H54 (cell line): ENCODE measurements around the gene ANKS1A.
"Not testable (repeated sequence)": the region's sequence is repeated elsewhere in the genome, so short reads cannot be mapped to it uniquely, and the experiment has no call there.

Experiments
- DNase-seq: peaks from one replicate; pipeline ENCODE4 v3.0.0; 2011; ENCODE audit warnings: low spot score, mixed read lengths; ENCODE audit not compliant: insufficient read length
- FAIRE-seq: peaks from 3 replicates; lab custom pipeline; 2011; peaks lifted over from hg19 to GRCh38; lab: Jason Lieb, UNC
- POLR2A ChIP-seq: IDR thresholded peaks from 2 replicates; pipeline ENCODE4 v1.6.1; 2011; ENCODE audit warnings: low read depth, mild to moderate bottlenecking, low read length

Gene ANKS1A

DNA sequence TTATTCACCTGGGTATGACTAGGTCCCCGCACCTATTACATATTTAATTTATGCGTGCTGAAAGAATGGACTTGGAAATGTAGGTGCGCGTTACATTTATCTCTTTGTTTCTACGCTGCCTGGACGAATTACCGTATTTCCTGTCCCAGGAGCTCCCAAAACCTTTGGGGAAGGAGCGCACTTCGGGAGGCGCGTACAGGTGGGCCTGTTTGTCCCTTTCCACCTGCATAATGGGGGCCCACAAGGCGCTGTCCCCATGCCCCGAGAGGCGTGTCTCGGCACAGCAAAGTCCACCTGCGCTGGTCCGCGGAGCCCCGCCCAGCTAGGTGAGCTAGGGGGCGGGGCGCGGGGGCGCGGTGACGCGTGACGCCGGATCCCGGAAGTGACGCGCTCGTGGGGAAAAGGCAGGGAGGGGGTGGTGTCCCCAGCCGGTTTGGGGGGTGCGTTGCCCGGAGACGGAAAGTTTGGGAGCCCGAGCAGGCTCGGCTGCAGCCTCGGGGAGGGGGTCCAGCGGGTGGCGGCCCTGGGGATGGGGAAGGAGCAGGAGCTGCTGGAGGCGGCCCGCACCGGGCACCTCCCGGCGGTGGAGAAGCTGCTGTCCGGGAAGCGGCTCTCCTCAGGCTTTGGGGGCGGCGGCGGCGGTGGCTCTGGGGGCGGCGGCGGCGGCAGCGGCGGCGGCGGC, at the start of gene ANKS1A:
Gene ANKS1A, plus strand, starts transcription at position 382 of the 682 bp plus-strand sequence. Its CDS starts 148 bp downstream, at position 530.
- peak; percentile 78 for DNase-seq
- peak; percentile 52 for FAIRE-seq
- TF ChIP-seq POLR2A: peak; percentile 62

GRCh38 chr6:34839666-34840352, 49.2 kb upstream of the ANKS1A start:
- FAIRE-seq (peak; percentile 78), DNase-seq (no peak)
- no peak for TF ChIP-seq POLR2A

DNA sequence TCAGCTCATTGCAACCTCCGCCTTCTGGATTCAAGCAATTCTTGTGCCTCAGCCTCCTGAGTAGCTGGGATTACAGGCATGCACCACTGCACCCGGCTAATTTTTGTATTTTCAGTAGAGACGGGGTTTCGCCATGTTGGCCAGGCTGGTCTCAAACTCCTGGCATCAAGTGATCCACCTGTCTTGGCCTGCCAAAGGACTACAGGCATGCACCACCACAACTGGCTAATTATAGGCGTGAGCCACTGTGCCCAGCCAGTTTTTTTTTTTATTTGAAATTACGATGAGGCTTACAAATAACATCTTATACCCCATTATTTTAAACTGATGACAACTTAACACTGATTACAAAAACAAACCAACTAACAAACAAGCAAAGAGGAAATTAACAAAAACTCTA, 40.0 kb upstream of the ANKS1A start:
- not testable (repeated sequence) for FAIRE-seq

DNA sequence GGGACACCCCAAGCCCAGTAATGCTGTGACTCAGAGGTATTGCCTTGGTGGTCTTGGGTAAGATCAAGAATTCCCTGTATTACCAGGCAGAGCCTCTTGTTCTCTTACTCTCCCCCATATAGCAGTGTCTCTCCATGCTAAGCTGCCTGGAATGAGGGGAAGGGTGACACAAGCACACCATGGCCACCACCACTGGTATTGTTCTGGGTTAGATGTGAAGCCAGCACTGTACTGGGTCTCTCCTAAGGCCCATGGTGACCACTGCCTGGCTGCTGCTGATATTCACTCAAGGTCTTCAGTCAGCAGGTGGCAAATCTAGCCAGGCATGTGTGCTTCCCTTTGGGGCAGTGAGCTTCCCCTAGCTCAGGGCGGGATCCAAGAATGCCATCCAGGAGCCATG, 37.7 kb upstream of the ANKS1A start:
- no peak for TF ChIP-seq POLR2A
- DNase-seq: no peak
- no peak for FAIRE-seq

More for the DNA sequence above, 40.0 kb upstream of the ANKS1A start:
- not testable (repeated sequence) for DNase-seq

- DNase-seq (no peak), FAIRE-seq (no peak)
- no peak for TF ChIP-seq POLR2A
These were observed 36.5 kb upstream of the ANKS1A start for GRCh38 chr6:34852406-34853085.

GRCh38 chr6:34855463-34855862, 33.6 kb upstream of the ANKS1A start:
- DNase-seq (no peak), FAIRE-seq (no peak)
- no peak for TF ChIP-seq POLR2A

- no peak for FAIRE-seq
- no peak for TF ChIP-seq POLR2A
- DNase-seq: no peak
These were observed 30.4 kb upstream of the ANKS1A start for GRCh38 chr6:34858681-34859080.

DNA sequence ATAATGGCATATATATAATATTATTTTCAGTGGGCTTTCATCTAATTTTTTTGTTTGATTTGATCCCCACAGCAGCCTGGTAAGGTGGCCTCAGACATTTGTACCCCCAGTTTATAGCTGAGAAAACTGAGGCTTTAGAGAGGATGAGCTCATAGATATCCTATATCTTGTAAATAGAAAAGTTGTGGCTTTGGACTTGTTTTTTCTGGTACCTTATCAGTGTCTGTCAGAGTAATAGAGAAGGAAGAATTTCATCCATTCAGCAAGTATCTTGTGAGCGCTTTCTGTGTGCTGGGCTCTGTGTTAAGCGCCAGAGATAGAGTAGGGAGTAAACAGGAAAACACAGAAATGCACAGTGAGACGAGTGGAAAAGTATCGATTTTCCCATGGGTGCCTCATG, 29.1 kb upstream of the ANKS1A start:
- FAIRE-seq (no peak), DNase-seq (no peak)
- no peak for TF ChIP-seq POLR2A

DNA sequence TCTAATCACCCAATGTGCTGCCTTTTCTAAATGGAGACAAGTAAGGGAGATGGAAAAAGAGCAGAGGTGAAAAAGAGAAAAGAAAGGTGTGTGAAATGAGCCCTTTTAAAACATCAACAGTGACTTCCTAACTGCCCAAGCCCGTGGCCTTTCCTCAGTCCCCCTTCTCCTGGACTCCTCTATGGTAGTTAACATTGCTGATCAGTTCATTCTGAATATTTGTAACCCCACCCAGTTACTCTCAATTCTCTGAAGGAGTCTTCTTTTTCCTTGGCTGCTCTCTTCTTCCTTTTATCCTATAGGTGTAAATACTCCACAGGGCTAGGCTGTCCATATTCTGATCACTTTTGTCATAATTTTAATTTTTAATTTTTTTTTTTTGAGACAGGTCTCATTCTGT, 28.3 kb upstream of the ANKS1A start:
- TF ChIP-seq POLR2A: no peak
- FAIRE-seq: no peak
- no peak for DNase-seq

- no peak for DNase-seq
- TF ChIP-seq POLR2A: no peak
- no peak for FAIRE-seq
These were observed 25.0 kb upstream of the ANKS1A start for GRCh38 chr6:34864007-34864406.

DNA sequence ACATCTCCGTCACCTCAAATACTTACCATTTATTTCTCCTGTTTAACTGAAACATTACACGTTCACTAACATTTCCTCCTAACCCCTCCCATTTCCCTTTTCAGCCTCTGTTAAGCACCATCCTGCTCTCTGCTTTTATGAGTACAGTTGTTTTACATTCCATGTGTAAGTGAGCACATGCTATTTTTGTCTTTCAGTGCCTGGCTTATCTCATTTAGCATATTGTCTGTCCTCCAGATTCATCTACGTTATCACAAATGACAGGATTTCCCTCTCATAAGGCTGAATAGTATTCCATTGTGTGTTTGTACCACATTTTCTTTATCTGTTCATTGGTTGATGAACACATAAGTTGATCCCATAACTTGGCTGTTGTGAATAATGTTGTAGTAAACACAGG, 23.9 kb upstream of the ANKS1A start:
- DNase-seq (no peak), FAIRE-seq (no peak)
- no peak for TF ChIP-seq POLR2A

DNA sequence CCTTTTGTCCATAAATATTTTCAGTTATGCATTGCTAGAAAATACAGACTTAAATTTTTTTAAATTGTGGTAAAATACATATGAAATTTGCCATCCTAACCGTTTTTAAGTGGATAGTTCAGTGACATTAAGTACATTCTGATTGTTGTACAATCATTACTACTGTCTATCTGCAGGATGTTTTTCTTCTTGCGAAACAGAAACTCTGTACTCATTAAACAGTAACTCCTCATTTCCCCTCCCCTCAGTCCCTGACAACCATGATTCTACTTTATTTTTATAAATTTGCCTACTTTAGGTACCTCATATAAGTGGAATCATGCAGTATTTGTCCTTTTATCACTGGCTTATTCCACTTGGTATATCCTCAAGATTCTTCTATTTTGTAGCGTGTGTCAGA, 22.5 kb upstream of the ANKS1A start:
- FAIRE-seq: no peak
- no peak for DNase-seq
- TF ChIP-seq POLR2A: no peak

DNA sequence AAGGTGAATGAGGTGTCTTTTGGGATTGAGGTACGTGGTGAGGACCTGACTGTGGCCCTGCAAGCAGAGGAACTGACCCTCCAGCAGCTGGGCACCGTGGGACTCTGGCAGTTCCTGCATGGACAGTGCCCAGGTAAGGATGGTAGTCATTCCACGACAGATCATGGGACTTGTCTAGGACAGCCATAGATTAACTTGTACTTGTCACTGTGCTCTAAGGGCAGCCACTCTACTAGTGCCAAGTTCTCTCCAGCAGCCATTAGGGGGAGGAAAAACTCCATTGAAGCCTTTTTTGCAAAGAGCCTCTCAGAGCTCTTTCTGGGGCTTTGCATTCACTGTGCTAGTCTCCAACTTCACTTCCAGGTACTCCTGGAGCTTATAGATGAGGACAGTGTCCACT, 21.6 kb upstream of the ANKS1A start:
- no peak for TF ChIP-seq POLR2A
- no peak for FAIRE-seq
- no peak for DNase-seq

DNA sequence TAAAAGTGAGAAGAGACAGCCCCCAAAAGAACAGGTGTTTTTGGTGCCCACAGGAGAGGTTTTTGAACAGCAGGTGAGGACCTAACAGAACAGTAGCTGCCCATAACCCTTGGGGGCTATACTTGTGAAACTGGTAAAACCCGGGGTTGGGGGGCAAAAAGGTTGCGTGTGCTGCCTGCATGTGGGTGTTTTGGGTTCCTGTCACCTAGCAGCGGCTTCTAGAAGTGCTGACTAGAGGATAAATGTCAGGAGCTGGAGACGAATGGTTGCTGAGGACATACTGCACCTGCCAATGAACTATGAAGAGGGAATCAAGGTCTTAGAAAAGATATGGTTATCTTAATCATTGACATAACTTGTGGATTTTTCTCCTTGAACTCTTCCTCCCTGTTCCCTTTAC, 17.2 kb upstream of the ANKS1A start:
- no peak for TF ChIP-seq POLR2A
- FAIRE-seq (no peak), DNase-seq (no peak)
